ENCODE measurements around the gene PLEKHM3.
"Not testable (repeated sequence)": the region's sequence is repeated elsewhere in the genome, so short reads cannot be mapped to it uniquely, and the experiment has no call there.

The PLEKHM3 gene

DNA sequence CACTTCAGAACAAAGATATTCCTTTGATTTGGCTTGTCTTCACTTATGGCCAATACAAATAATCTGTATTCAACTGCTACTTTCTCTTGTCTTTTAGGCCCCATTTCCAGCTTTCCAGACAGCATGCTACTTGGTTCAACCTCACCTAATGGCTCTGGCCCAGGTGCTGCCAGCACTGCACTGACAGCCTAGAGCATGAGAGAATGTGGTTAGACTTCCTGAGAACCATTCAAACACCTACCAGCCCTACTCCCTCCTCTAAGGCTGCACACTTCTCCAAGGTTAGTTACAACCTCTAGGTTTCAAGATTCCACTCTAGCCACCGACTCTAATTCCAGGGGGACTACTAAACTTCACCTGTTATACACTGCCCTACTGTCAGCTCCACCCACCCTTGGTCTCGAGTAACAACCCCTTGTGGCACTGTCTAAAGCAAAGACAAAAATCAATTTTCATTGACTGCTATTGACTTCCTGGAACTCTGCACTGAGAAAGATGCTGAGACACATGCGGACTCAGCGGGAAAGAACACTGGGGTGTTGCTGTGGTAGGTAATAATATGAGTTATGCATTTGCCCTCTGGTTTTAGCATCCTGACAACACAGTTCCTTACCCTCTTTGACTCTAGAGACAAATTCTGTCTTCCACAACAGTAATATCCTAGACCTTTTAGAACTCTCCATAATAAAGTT, 38.2 kb downstream of the PLEKHM3 start:
- no peak for DNase-seq

GRCh38 chr2:207984765-207985480, 40.4 kb downstream of the PLEKHM3 start:
- DNase-seq = no peak

DNA sequence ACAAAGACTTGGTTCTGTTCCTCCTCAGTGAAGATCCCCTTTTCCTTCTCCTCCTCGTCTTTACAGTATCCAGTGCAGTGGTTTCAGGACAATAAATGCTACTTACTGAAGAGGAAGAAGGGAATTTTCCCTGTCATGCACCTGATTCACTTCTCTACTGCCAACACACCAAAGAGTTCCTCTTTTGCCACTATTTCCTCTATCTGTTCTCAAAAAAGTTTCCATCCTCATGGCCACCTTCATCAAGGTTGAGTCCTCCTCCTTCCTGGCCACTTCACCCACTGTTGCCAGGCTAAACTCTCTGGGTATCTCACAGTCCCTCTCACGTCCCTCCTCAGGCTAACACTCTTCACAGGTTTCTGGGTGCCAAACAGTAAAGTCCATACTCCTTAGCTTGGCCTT, 41.7 kb downstream of the PLEKHM3 start:
- no peak for DNase-seq

DNA sequence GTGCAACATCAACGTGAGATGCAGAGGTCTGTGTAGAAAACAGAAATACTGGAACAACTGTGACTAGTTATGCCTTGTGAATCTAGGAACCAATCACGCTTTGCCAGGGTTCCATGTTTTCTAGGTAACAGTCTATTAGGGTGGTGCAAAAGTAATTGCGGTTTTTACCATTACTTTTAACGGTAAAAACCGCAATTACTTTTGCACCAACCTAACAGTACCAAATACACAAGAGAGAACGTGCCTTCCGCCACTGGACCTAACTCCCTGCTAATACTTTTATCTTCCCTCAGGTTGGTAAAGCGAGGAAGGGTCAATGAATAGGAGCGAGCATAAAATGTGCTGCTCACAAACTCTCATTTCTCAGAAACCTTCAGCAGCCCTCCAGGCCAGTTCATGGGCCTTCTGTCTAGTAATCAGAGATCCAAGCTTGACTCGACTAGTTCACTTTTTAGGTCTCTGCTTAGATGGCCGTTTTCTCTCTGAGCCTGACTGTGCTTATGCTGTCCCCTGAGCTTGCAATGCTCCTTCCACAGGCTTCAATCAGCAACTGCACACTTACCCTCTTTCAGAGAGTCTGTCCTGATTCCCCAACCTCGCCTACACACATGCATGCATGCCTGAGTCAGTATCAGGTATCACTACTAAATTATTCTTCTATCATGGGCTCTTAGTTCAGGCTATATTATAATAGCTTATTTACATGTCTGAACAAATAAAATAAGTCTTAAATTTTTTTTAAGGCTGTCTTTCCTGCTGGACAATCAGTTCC, 47.0 kb downstream of the PLEKHM3 start:
- no peak for DNase-seq

- no peak for DNase-seq
Measured at GRCh38 chr2:207975921-207976320, 49.4 kb downstream of the PLEKHM3 start.

GRCh38 chr2:207974216-207974605, 51.1 kb downstream of the PLEKHM3 start:
- no peak for DNase-seq

- no peak for DNase-seq
Measured at GRCh38 chr2:207970826-207971180, 54.5 kb downstream of the PLEKHM3 start.

- no peak for DNase-seq
Measured at GRCh38 chr2:207970147-207970825, 55.0 kb downstream of the PLEKHM3 start.

DNA sequence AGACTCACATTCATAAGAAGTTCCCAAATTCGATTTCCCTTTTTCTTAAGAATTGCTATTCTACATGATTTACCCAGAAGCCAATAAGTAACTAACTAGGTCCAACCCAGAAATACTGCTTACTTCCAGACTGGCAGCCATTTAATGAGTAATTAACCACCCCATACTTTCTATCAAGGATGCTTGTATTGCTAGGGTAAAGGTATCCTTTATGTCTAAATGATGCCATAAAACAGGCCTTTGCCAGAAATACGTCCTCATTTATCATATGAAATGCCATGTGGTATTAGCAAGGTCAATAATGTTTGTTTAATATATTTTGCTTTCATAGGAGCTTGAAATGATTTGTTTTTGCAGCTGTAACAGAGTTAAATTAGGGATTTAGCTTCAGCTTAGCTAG, 56.1 kb downstream of the PLEKHM3 start:
- no peak for DNase-seq

DNA sequence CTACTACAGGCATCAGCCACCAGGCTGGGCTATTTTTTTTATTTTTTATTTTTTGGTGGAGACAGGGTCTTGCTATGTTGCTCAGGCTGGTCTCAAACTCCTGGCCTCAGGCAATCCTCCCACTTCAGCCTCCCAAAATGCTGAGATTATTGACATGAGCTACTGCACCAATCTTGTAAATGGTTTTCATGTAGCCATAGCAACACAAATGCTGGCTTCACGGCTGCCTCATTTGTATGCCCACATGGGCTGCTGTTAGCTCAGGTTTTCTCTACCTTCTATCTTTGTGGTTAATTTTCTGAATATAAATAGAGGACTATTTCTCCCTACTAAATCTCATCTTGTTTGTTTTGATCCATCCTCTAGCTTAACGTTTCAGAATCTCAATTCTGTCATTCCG, 58.2 kb downstream of the PLEKHM3 start:
- DNase-seq = no peak

GRCh38 chr2:207960911-207961310, 64.4 kb downstream of the PLEKHM3 start:
- DNase-seq = no peak

DNA sequence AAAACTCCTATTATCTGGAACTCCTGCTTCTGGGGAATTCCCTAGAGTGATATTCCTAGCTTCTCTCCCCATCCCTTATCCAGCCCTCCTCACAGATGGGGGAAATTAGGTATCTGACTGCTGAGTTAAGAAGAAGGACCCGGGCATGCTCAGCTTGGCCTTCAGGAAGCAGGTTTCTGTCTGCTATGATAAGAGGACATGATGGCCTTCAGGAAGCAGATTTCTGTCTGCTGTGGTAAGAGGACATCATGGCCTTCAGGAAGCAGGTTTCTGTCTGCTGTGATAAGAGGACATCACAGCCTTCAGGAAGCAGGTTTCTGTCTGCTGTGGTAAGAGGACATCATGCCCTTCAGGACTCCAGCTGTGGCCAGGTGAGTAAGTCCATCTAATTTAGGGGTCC, 65.2 kb downstream of the PLEKHM3 start:
- DNase-seq = no peak

DNA sequence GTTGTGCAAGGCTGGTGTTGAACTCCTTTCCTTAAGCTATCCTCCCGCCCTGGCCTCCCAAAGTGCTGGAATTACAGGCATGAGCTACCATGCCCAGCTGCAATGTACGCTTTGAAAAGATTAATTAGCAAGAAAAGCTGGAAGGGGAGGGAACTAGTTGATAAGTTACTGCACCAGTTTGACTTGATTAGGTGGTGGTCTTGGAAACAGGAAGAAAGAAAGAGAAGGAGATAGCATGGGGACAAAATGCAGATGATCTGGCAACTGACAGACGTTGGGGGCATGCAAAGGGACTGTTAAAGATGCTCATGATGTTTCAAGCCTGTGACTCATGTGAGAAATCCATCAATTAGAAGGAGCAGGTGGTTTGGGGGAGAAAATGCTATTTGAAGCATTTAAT, 68.6 kb downstream of the PLEKHM3 start:
- DNase-seq = no peak

DNA sequence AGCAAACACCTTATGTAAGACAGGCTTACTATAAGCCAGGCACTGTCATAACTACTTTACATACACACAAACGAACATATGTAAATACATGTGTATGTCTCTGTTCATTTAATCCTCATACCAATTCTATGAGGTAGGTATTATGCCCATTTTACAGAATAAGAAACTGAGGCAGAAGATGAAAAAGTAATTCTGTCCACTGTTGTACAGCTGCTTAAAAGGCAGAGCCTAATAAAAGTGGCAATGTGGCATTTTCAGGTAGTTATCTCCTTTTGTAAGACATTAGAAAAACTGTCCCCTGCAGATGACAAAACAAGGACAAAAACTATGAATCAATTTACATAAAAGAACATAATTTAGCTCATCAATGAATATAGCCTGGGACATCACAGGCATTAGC, 69.9 kb downstream of the PLEKHM3 start:
- no peak for DNase-seq

GRCh38 chr2:207953354-207953753, 72.0 kb downstream of the PLEKHM3 start:
- no peak for DNase-seq

DNA sequence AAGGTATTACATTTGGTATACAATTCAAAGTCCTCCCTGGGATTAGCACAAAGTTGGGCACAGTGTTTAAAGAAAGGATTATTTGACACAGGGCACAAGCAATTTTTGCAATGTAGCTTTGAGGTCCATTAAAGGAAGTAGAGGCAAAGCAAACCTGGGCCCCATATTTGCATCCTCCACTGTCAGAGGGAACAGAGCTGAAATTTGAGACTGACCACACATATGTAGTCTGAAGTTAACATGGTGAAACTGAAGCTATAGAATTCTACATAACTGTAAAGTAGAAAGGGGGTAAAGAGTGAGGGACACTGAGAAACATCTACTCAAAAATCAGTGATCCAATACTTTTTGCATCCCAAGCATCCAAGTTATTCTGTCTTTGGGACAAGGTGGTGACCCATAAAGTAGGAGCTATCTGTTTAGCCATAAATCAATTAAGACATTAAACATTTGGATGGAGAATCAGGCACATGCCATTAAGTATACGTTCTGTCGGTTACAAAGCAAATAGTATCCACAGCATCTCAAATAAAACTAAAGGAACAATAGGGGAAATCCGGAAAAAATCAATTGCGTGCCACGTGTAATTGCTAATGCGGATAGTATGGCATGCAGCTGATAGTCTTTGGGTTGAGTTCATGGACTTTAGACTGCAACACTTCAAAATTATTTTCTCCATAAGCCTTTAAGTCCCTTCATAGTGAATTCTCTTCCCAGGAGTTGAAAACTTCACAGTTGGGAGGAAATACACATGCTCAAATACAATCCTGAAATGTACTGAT, 72.6 kb downstream of the PLEKHM3 start:
- no peak for DNase-seq

- no peak for DNase-seq
Measured at GRCh38 chr2:207951734-207952470, 73.4 kb downstream of the PLEKHM3 start.

- DNase-seq = no peak
Measured at GRCh38 chr2:207950761-207951114, 74.6 kb downstream of the PLEKHM3 start.

GRCh38 chr2:207950063-207950760, 75.1 kb downstream of the PLEKHM3 start:
- DNase-seq = no peak

DNA sequence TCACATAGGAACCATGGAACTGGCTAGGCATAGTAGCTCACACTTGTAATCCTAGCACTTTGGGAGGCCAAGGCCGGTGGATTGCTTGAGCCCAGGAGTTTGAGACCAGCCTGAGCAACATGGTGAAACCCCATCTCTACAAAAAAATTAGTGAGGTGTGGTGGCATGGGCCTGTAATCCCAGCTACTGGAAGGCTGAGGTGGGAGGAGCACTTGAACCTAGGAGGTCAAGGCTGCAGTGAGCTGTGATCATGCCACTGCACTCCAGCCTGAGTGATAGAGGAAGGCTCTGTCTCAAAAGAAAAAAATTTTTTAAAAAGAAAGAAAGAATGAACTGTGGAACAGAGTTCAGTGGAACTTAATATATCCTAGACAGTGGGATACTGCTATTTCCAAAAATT, 76.1 kb downstream of the PLEKHM3 start:
- not testable (repeated sequence) for DNase-seq

DNA sequence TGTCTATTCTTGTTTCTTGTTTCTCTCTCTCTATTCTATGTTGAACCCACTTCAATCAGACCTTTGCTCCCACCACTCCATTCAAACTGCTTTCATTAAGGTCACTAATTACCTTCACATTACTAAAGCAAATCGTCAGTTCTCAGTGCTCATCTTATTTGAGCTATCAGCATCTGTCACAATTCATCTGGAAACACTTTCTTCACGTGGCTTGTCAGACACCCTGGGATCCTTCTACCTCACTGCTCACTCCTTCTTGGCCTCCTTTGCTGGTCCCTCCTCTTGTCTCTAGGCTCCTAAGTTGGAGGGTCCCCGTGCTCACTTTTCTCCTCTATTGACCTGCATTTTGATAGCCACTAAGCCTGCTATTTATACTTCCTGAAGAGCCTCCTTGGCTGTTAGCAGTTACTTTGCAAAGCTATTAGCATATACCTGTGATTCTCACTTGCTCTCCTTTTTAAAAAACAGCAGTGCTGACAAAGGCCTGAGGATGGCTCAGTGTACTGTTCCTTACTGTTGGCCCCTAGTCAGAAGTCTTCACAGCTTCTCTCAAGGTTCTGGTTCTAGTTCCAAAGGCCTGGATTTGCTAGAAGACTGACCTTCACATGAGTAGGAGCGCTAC, 80.2 kb downstream of the PLEKHM3 start:
- DNase-seq = no peak
